ENCODE measurements around the gene KCNJ9. TPM values are rescaled to one million over a fixed set of nuclear protein-coding genes. Genes with fewer than 3 reads are reported as not detected.

Gene KCNJ9
- total RNA-seq, 1 experiment from 2014 or later, result 0.09 TPM

DNA sequence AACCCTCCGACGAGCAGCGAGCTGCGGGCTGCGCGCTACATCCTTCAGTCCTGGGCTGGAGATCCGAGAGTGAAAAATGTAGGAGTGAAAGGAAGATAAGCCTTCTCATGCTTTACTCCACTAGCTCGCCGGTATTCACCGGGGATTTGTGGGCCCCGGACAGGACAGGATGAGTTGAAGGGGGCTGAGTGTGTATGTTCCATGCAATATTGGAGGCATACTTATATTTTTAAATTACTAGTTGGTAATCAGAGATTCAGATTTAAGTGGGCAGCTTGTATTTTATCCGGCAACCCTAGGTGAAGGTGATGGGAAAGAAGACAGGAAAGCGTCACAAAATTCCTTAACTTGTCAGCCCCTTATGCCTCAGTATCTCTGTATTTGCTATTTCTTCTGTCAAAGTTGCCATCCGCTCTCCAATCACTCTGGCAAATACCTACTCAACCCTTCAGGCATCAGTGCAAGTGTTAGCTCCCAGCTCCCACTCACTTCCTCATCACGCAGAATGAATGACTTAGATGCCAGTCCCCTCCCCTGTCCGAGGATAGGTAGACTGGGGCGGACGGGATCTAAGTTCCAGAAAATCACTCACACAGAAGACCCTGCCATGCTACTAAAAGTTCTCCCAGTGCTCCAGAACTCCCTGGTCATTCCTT lies 49.0 kb upstream of the KCNJ9 start:
- Histone ChIP-seq H3K4me2 (ENCODE audit: insufficient read depth, insufficient read length, low read length) (peak overlapping the region; percentile 82), H4K20me1 (ENCODE audit: control insufficient read depth, insufficient read depth, insufficient read length) (no peaks in the 10 kb centered on the region), H3K79me1 (ENCODE audit: insufficient read depth, low read depth, low read length, poor library complexity, severe bottlenecking) (no peaks in the 10 kb centered on the region), H2BK5ac (ENCODE audit: insufficient read length, low read length) (no peak overlapping the region), H3K27ac (ENCODE audit: insufficient read length, low read depth, low read length) (no peak overlapping the region), H3K14ac (ENCODE audit: insufficient read depth, low read length) (no peak overlapping the region), H3K56ac (ENCODE audit: insufficient read length, low read depth, low read length) (no peak overlapping the region), H3K23ac (ENCODE audit: insufficient read length, low read depth, low read length) (no peak overlapping the region), H2AK5ac (ENCODE audit: insufficient read length, low read length) (no peak overlapping the region), H4K91ac (ENCODE audit: insufficient read length, low read depth, low read length) (no peak overlapping the region), H3K9me3 (ENCODE audit: control insufficient read depth, low read depth, low read length) (no peaks in the 10 kb centered on the region), H3T11ph (ENCODE audit: low read length) (no peak overlapping the region), H3K4ac (ENCODE audit: low read depth, low read length) (no peak overlapping the region), H3K18ac (ENCODE audit: insufficient read length, low read depth, low read length) (no peak overlapping the region), H4K8ac (replicated peaks; ENCODE audit: insufficient read length, low read depth, low read length) (no peak overlapping the region), H3K23me2 (ENCODE audit: insufficient read length, low read depth, low read length, poor library complexity, severe bottlenecking) (peaks cover 9% of the 10 kb centered on the region), H3K4me1 (ENCODE audit: insufficient read depth, low read length) (no peaks in the 10 kb centered on the region), H2BK12ac (ENCODE audit: insufficient read length, low read depth, low read length) (no peak overlapping the region), H2AFZ (ENCODE audit: low read length) (no peak overlapping the region), H3K9ac (ENCODE audit: extremely low read depth, insufficient read length, low read length) (peak overlapping the region; percentile 49), H2BK20ac (ENCODE audit: low read depth, low read length, poor library complexity, severe bottlenecking) (no peak overlapping the region), H3K79me2 (ENCODE audit: insufficient read depth, low read length) (peaks cover 4% of the 10 kb centered on the region; the same call in 1 of the 2 replicates), H2BK120ac (ENCODE audit: low read depth, low read length, poor library complexity, severe bottlenecking) (no peak overlapping the region), H4K5ac (ENCODE audit: insufficient read length, low read depth, low read length) (no peak overlapping the region), H2BK15ac (ENCODE audit: low read depth, low read length) (no peak overlapping the region), H3K27me3 (ENCODE audit: insufficient read depth, low read length) (no peaks in the 10 kb centered on the region; the same call in 1 of the 2 replicates)
- Mint-ChIP-seq H3K4me1 (peaks cover 23 to 27% of the 10 kb centered on the region in 2 experiments), H3K4me3 (peak overlapping the region; percentile 92 to 94), H3K27ac (peak overlapping the region in 2 of 3 experiments; percentile 57 to 69; a peak in 3 of 7 replicates), H3K9me3 (no peaks in the 10 kb centered on the region), H3K36me3 (ENCODE audit: insufficient read depth in 1 of 3, low read depth in 3 of 3) (0 out of 7 replicates have a peak, but pooled peaks cover 0 to 3% (median 0%) of the 10 kb centered on the region in 3 experiments), H3K27me3 (ENCODE audit: low read depth) (peaks cover 6% of the 10 kb centered on the region; the same call in 1 of the 2 replicates)
- no CpG with 5 or more reads among the region's 18 CpGs for WGBS (ENCODE audit: extremely low coverage, insufficient read length, low lambda C conversion rate)
- TF ChIP-seq, protein P1, sequence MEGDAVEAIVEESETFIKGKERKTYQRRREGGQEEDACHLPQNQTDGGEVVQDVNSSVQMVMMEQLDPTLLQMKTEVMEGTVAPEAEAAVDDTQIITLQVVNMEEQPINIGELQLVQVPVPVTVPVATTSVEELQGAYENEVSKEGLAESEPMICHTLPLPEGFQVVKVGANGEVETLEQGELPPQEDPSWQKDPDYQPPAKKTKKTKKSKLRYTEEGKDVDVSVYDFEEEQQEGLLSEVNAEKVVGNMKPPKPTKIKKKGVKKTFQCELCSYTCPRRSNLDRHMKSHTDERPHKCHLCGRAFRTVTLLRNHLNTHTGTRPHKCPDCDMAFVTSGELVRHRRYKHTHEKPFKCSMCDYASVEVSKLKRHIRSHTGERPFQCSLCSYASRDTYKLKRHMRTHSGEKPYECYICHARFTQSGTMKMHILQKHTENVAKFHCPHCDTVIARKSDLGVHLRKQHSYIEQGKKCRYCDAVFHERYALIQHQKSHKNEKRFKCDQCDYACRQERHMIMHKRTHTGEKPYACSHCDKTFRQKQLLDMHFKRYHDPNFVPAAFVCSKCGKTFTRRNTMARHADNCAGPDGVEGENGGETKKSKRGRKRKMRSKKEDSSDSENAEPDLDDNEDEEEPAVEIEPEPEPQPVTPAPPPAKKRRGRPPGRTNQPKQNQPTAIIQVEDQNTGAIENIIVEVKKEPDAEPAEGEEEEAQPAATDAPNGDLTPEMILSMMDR (conservative IDR thresholded peaks at IDR 0.05), result no peak
- no peak for DNase-seq
